Measurements from ENCODE around the gene NRGN.

Gene NRGN

DNA sequence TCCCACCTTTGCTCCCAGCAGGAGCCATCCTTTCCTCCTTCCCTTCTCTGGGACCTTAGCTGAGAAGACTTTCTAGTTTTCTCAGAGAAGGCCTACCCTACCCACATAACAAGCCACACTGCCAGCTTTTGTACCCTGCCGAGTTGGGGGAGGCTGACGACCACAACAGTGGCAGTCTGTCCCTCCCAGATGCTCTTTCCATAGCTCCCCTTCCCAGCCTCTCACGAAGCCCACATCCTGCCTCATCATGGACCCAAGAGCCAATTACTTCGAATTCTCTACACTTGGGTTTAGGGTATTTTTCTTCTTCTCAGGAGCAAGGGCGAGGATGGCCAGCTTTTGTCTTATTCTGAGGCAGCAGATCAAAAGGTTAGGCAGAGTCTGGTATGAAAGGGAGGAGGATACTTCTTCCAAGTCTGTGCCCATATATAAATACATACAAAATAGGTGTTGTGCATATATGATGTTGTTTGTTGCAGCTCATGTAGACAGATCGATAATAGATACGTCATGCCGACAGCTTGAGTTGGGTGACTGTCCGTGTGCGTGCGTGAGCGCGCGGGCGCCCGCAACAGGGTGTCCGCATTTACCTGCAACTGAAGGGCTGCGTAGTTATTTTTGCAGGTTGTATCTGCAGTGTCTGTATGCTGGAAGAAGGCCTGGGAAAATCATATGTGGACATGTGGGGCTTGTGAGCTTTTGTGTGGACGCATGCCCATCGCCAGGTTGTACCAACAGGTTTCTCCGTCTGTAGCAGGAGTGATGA is 846 bp upstream of the NRGN start:
- no peak overlapping the region for H3K4ac ChIP-seq (ENCODE audit: low read depth, low read length)
- no peaks in the 10 kb centered on the region for H3K36me3 ChIP-seq (ENCODE audit: control insufficient read depth in 1 of 2, insufficient read depth in 2 of 2, low read length in 2 of 2)
- H3K23ac ChIP-seq (ENCODE audit: low read length) = no peak overlapping the region
- no peak overlapping the region for H3K18ac ChIP-seq (ENCODE audit: low read length)
- H3K4me3 ChIP-seq (ENCODE audit: low read depth, low read length) = no peak overlapping the region
- no peak overlapping the region for H2BK12ac ChIP-seq (ENCODE audit: low read length)
- peaks cover 60% of the 10 kb centered on the region for H3K27me3 ChIP-seq (ENCODE audit: insufficient read depth, low read length)
- no peak for DNase-seq
- no peak overlapping the region for H4K8ac ChIP-seq (ENCODE audit: low read depth, low read length)
- no peak overlapping the region for H2AK5ac ChIP-seq (ENCODE audit: low read length)
- no peaks in the 10 kb centered on the region for H3K79me1 ChIP-seq (ENCODE audit: low read length)
- no peak overlapping the region for H4K91ac ChIP-seq (ENCODE audit: low read depth, low read length)
- H2BK120ac ChIP-seq (ENCODE audit: insufficient read depth, low read length, poor library complexity) = no peak overlapping the region
- H3K9ac ChIP-seq (ENCODE audit: low read length) = no peak overlapping the region
- no CpG with 5 or more reads among the region's 21 CpGs for WGBS (ENCODE audit: extremely low coverage, insufficient coverage, insufficient read length)
- no peak overlapping the region for H3K14ac ChIP-seq (ENCODE audit: low read length)
- H2BK5ac ChIP-seq (ENCODE audit: low read depth, low read length, poor library complexity) = no peak overlapping the region
- peak overlapping the region; percentile 63 for H3K4me2 ChIP-seq (ENCODE audit: low read length)
- H3K27ac ChIP-seq (ENCODE audit: low read depth, low read length) = no peak overlapping the region
- no peaks in the 10 kb centered on the region for H3K79me2 ChIP-seq (ENCODE audit: control insufficient read depth, insufficient read depth, low read length, poor library complexity)
- peaks cover 8% of the 10 kb centered on the region for H3K9me3 ChIP-seq (ENCODE audit: insufficient read depth, low read depth, low read length)
- H3K4me1 ChIP-seq (ENCODE audit: control insufficient read depth in 1 of 2, insufficient read depth in 2 of 2, low read length in 2 of 2) = peaks cover 8 to 9% of the 10 kb centered on the region in 2 experiments
- no peak overlapping the region for H4K12ac ChIP-seq (ENCODE audit: low read depth, low read length)
- H2AFZ ChIP-seq (ENCODE audit: insufficient read depth, low read length, poor library complexity) = no peak overlapping the region

- Histone ChIP-seq H2AK5ac (ENCODE audit: low read length) (no peak overlapping the region), H3K4me3 (ENCODE audit: low read depth, low read length) (no peak overlapping the region), H3K27ac (ENCODE audit: low read depth, low read length) (no peak overlapping the region), H2BK120ac (ENCODE audit: insufficient read depth, low read length, poor library complexity) (no peak overlapping the region), H2BK12ac (ENCODE audit: low read length) (no peak overlapping the region), H3K36me3 (ENCODE audit: control insufficient read depth in 1 of 2, insufficient read depth in 2 of 2, low read length in 2 of 2) (no peaks in the 10 kb centered on the region), H3K14ac (ENCODE audit: low read length) (no peak overlapping the region), H3K9me3 (ENCODE audit: insufficient read depth, low read depth, low read length) (peaks cover 8% of the 10 kb centered on the region), H3K4me2 (ENCODE audit: low read length) (peak overlapping the region; percentile 71), H4K12ac (ENCODE audit: low read depth, low read length) (no peak overlapping the region), H3K4me1 (ENCODE audit: control insufficient read depth in 1 of 2, insufficient read depth in 2 of 2, low read length in 2 of 2) (peaks cover 8 to 9% of the 10 kb centered on the region in 2 experiments), H4K91ac (ENCODE audit: low read depth, low read length) (no peak overlapping the region), H2BK5ac (ENCODE audit: low read depth, low read length, poor library complexity) (no peak overlapping the region), H3K9ac (ENCODE audit: low read length) (no peak overlapping the region), H3K79me1 (ENCODE audit: low read length) (no peaks in the 10 kb centered on the region), H3K18ac (ENCODE audit: low read length) (no peak overlapping the region), H2AFZ (ENCODE audit: insufficient read depth, low read length, poor library complexity) (no peak overlapping the region), H3K79me2 (ENCODE audit: control insufficient read depth, insufficient read depth, low read length, poor library complexity) (no peaks in the 10 kb centered on the region), H3K27me3 (ENCODE audit: insufficient read depth, low read length) (peaks cover 70% of the 10 kb centered on the region), H3K4ac (ENCODE audit: low read depth, low read length) (no peak overlapping the region), H3K23ac (ENCODE audit: low read length) (no peak overlapping the region), H4K8ac (ENCODE audit: low read depth, low read length) (no peak overlapping the region)
- WGBS (ENCODE audit: extremely low coverage, insufficient coverage, insufficient read length) = no CpG with 5 or more reads among the region's 37 CpGs
- peak in 1 of 2 donors; percentile 25 for DNase-seq
Observed at GRCh38 chr11:124740277-124740882, 638 bp downstream of the NRGN start.

DNA sequence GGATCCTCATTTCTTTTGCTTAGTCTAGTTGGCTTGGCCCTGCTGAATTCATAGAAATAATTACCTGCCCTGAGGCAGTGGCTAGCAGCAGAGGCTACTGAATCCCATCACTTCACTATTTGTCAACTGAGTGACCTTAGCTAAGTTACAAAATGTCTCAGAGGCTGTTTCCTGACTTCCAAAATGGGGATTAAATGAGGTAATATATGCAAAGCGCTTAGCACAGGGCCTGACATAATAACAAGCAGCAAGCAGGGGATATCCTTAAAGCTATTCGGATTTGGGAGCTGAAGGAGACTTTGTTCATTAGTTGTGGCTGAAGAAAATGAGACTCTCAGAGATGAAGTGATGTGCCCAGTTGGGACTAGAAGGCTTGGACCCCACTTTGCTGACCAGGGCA is 2.8 kb downstream of the NRGN start:
- Histone ChIP-seq H2AFZ (ENCODE audit: insufficient read depth, low read length, poor library complexity) (no peak overlapping the region), H2AK5ac (ENCODE audit: low read length) (no peak overlapping the region), H4K91ac (ENCODE audit: low read depth, low read length) (no peak overlapping the region), H2BK5ac (ENCODE audit: low read depth, low read length, poor library complexity) (no peak overlapping the region), H3K4ac (ENCODE audit: low read depth, low read length) (no peak overlapping the region), H3K79me1 (ENCODE audit: low read length) (no peaks in the 10 kb centered on the region), H3K27ac (ENCODE audit: low read depth, low read length) (no peak overlapping the region), H3K18ac (ENCODE audit: low read length) (no peak overlapping the region), H3K9ac (ENCODE audit: low read length) (no peak overlapping the region), H3K14ac (ENCODE audit: low read length) (no peak overlapping the region), H3K23ac (ENCODE audit: low read length) (no peak overlapping the region), H3K36me3 (ENCODE audit: control insufficient read depth in 1 of 2, insufficient read depth in 2 of 2, low read length in 2 of 2) (no peaks in the 10 kb centered on the region), H2BK120ac (ENCODE audit: insufficient read depth, low read length, poor library complexity) (no peak overlapping the region), H4K12ac (ENCODE audit: low read depth, low read length) (no peak overlapping the region), H3K4me3 (ENCODE audit: low read depth, low read length) (no peak overlapping the region), H3K9me3 (ENCODE audit: insufficient read depth, low read depth, low read length) (peaks cover 8% of the 10 kb centered on the region), H3K4me2 (ENCODE audit: low read length) (no peak overlapping the region), H3K79me2 (ENCODE audit: control insufficient read depth, insufficient read depth, low read length, poor library complexity) (no peaks in the 10 kb centered on the region), H3K4me1 (ENCODE audit: control insufficient read depth in 1 of 2, insufficient read depth in 2 of 2, low read length in 2 of 2) (peaks cover 15 to 20% of the 10 kb centered on the region in 2 experiments), H3K27me3 (ENCODE audit: insufficient read depth, low read length) (peaks cover 82% of the 10 kb centered on the region), H4K8ac (ENCODE audit: low read depth, low read length) (no peak overlapping the region), H2BK12ac (ENCODE audit: low read length) (no peak overlapping the region)
- no peak for DNase-seq
- no CpG with 5 or more reads among the region's 2 CpGs for WGBS (ENCODE audit: extremely low coverage, insufficient coverage, insufficient read length)

DNA sequence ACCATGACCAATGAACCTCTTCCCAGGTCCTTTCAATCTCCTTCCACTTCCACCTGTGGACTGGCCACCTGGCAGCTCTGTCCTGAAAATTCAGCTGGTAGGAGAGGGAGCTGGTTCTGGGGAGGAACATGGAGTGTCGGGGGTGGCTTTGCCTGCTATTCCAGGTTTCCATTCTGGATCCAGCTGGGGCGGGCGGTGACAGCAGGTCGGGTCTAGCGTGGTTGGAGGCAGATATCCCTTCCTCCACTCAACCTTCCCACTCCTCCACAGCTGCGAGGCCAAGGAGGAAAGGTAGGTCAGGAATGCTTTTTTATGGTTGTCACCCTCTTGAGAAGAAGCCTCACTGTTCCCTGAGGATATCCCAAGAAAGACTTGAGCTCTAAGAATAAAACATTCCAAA is 3.3 kb downstream of the NRGN start:
- Histone ChIP-seq H4K12ac (ENCODE audit: low read depth, low read length) (no peak overlapping the region), H3K18ac (ENCODE audit: low read length) (no peak overlapping the region), H2AFZ (ENCODE audit: insufficient read depth, low read length, poor library complexity) (no peak overlapping the region), H4K91ac (ENCODE audit: low read depth, low read length) (no peak overlapping the region), H2BK120ac (ENCODE audit: insufficient read depth, low read length, poor library complexity) (no peak overlapping the region), H3K4me3 (ENCODE audit: low read depth, low read length) (no peak overlapping the region), H2BK5ac (ENCODE audit: low read depth, low read length, poor library complexity) (no peak overlapping the region), H3K9me3 (ENCODE audit: insufficient read depth, low read depth, low read length) (peaks cover 5% of the 10 kb centered on the region), H3K27ac (ENCODE audit: low read depth, low read length) (no peak overlapping the region), H3K4me1 (ENCODE audit: control insufficient read depth in 1 of 2, insufficient read depth in 2 of 2, low read length in 2 of 2) (peaks cover 15 to 20% of the 10 kb centered on the region in 2 experiments), H3K4me2 (ENCODE audit: low read length) (no peak overlapping the region), H3K79me2 (ENCODE audit: control insufficient read depth, insufficient read depth, low read length, poor library complexity) (no peaks in the 10 kb centered on the region), H2BK12ac (ENCODE audit: low read length) (no peak overlapping the region), H3K14ac (ENCODE audit: low read length) (no peak overlapping the region), H3K79me1 (ENCODE audit: low read length) (no peaks in the 10 kb centered on the region), H3K9ac (ENCODE audit: low read length) (no peak overlapping the region), H3K4ac (ENCODE audit: low read depth, low read length) (no peak overlapping the region), H3K23ac (ENCODE audit: low read length) (no peak overlapping the region), H4K8ac (ENCODE audit: low read depth, low read length) (no peak overlapping the region), H3K36me3 (ENCODE audit: control insufficient read depth in 1 of 2, insufficient read depth in 2 of 2, low read length in 2 of 2) (no peaks in the 10 kb centered on the region), H3K27me3 (ENCODE audit: insufficient read depth, low read length) (peaks cover 85% of the 10 kb centered on the region), H2AK5ac (ENCODE audit: low read length) (no peak overlapping the region)
- WGBS (ENCODE audit: extremely low coverage, insufficient coverage, insufficient read length) = no CpG with 5 or more reads among the region's 6 CpGs
- DNase-seq = no peak

All from trophoblast cell (in vitro differentiated cells and primary cell).